ENCODE measurements around the gene VAMP1.
"Not testable (repeated sequence)": the region's sequence is repeated elsewhere in the genome, so short reads cannot be mapped to it uniquely, and the experiment has no call there.

The VAMP1 gene

GRCh38 chr12:6490673-6491072 is 20.2 kb upstream of the VAMP1 start:
- not testable (repeated sequence) for H3K9ac ChIP-seq (ENCODE audit: low read length); H3K36me3 ChIP-seq (ENCODE audit: control insufficient read depth, insufficient read depth, low read length, severe bottlenecking); H3K27me3 ChIP-seq (replicated peaks; ENCODE audit: control insufficient read depth, insufficient read depth, low read length); DNase-seq (ENCODE audit: low read depth); H3K4me3 ChIP-seq (ENCODE audit: low read length); H3K9me3 ChIP-seq (ENCODE audit: control insufficient read depth, low read length)
- H3K4me1 ChIP-seq (ENCODE audit: control insufficient read depth, insufficient read depth, low read length) = peaks cover 18% of the 10 kb centered on the region

- Histone ChIP-seq H3K9ac (ENCODE audit: low read length) (no peak overlapping the region), H3K4me1 (ENCODE audit: control insufficient read depth, insufficient read depth, low read length) (peaks cover 9% of the 10 kb centered on the region), H3K9me3 (ENCODE audit: control insufficient read depth, low read length) (no peaks in the 10 kb centered on the region), H3K4me3 (ENCODE audit: low read length) (no peak overlapping the region), H3K27me3 (replicated peaks; ENCODE audit: control insufficient read depth, insufficient read depth, low read length) (no peaks in the 10 kb centered on the region), H3K36me3 (ENCODE audit: control insufficient read depth, insufficient read depth, low read length, severe bottlenecking) (peaks cover 3% of the 10 kb centered on the region)
- no peak for DNase-seq (ENCODE audit: low read depth)
These were observed 19.0 kb upstream of the VAMP1 start for GRCh38 chr12:6489449-6489848.

GRCh38 chr12:6488240-6488639 is 17.8 kb upstream of the VAMP1 start:
- no peak overlapping the region for H3K9ac ChIP-seq (ENCODE audit: low read length)
- no peak for DNase-seq (ENCODE audit: low read depth)
- no peak overlapping the region for H3K4me3 ChIP-seq (ENCODE audit: low read length)
- no peaks in the 10 kb centered on the region for H3K27me3 ChIP-seq (replicated peaks; ENCODE audit: control insufficient read depth, insufficient read depth, low read length)
- H3K4me1 ChIP-seq (ENCODE audit: control insufficient read depth, insufficient read depth, low read length) = peaks cover 7% of the 10 kb centered on the region
- H3K36me3 ChIP-seq (ENCODE audit: control insufficient read depth, insufficient read depth, low read length, severe bottlenecking) = peaks cover 3% of the 10 kb centered on the region
- no peaks in the 10 kb centered on the region for H3K9me3 ChIP-seq (ENCODE audit: control insufficient read depth, low read length)

DNA sequence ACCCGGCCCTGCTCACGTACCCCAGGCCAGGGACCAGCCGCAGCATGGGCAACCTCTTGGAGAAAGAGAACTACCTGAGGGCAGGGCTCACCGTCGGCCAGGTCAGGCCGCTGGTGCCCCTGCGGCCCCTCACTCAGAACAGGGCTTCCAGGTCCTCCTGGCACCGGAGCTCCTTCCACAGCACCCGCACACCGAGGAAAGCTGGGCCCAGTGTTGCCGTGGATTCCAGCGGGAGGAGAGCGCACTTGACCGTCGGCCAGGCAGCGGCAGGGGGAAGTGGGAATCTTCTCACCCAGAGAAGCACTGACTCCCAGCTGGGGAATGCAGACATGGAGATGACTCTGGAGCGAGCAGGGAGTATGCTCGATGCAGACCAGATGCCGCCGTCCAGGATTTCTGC is 7.9 kb upstream of the VAMP1 start:
- no peak for DNase-seq (ENCODE audit: low read depth)
- no peaks in the 10 kb centered on the region for H3K36me3 ChIP-seq (ENCODE audit: control insufficient read depth, insufficient read depth, low read length, severe bottlenecking)
- H3K27me3 ChIP-seq (replicated peaks; ENCODE audit: control insufficient read depth, insufficient read depth, low read length) = no peaks in the 10 kb centered on the region
- peaks cover 8% of the 10 kb centered on the region for H3K4me1 ChIP-seq (ENCODE audit: control insufficient read depth, insufficient read depth, low read length)
- no peaks in the 10 kb centered on the region for H3K9me3 ChIP-seq (ENCODE audit: control insufficient read depth, low read length)
- H3K4me3 ChIP-seq (ENCODE audit: low read length) = no peak overlapping the region
- no peak overlapping the region for H3K9ac ChIP-seq (ENCODE audit: low read length)

- DNase-seq (ENCODE audit: low read depth); H3K4me1 ChIP-seq (ENCODE audit: control insufficient read depth, insufficient read depth, low read length); H3K9me3 ChIP-seq (ENCODE audit: control insufficient read depth, low read length); H3K9ac ChIP-seq (ENCODE audit: low read length); H3K4me3 ChIP-seq (ENCODE audit: low read length); H3K27me3 ChIP-seq (replicated peaks; ENCODE audit: control insufficient read depth, insufficient read depth, low read length); H3K36me3 ChIP-seq (ENCODE audit: control insufficient read depth, insufficient read depth, low read length, severe bottlenecking): not testable (repeated sequence)
These were observed 7.3 kb upstream of the VAMP1 start for GRCh38 chr12:6477601-6478377.

- no peaks in the 10 kb centered on the region for H3K36me3 ChIP-seq (ENCODE audit: control insufficient read depth, insufficient read depth, low read length, severe bottlenecking)
- H3K4me1 ChIP-seq (ENCODE audit: control insufficient read depth, insufficient read depth, low read length) = peaks cover 16% of the 10 kb centered on the region
- H3K4me3 ChIP-seq (ENCODE audit: low read length) = no peak overlapping the region
- no peaks in the 10 kb centered on the region for H3K9me3 ChIP-seq (ENCODE audit: control insufficient read depth, low read length)
- no peaks in the 10 kb centered on the region for H3K27me3 ChIP-seq (replicated peaks; ENCODE audit: control insufficient read depth, insufficient read depth, low read length)
- DNase-seq (ENCODE audit: low read depth) = peak; percentile 65
- H3K9ac ChIP-seq (ENCODE audit: low read length) = no peak overlapping the region
These were observed 6.0 kb upstream of the VAMP1 start for GRCh38 chr12:6476489-6476888.

DNA sequence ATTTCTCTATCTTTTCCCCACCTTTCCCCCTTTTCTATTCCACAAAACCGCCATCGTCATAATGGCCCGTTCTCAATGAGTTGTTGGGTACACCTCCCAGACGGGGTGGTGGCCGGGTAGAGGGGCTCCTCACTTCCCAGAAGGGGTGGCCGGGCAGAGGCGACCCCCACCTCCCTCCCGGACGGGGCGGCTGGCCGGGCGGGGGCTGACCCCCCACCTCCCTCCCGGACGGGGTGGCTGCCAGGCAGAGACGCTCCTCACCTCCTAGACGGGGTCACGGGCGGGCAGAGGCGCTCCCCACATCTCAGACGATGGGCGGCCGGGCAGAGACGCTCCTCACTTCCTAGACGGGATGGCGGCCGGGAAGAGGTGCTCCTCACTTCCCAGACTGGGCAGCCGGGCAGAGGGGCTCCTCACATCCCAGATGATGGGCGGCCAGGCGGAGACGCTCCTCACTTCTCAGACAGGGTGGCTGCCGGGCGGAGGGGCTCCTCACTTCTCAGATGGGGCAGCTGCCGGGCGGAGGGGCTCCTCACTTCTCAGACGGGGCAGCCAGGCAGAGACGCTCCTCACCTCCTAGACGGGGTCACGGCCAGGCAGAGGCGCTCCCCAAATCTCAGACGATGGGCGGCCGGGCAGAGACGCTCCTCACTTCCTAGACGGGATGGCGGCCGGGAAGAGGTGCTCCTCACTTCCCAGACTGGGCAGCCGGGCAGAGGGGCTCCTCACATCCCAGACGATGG is 4.9 kb upstream of the VAMP1 start:
- not testable (repeated sequence) for DNase-seq (ENCODE audit: low read depth); H3K4me3 ChIP-seq (ENCODE audit: low read length); H3K36me3 ChIP-seq (ENCODE audit: control insufficient read depth, insufficient read depth, low read length, severe bottlenecking); H3K27me3 ChIP-seq (replicated peaks; ENCODE audit: control insufficient read depth, insufficient read depth, low read length); H3K9ac ChIP-seq (ENCODE audit: low read length); H3K9me3 ChIP-seq (ENCODE audit: control insufficient read depth, low read length)
- H3K4me1 ChIP-seq (ENCODE audit: control insufficient read depth, insufficient read depth, low read length) = peaks cover 20% of the 10 kb centered on the region

- H3K9me3 ChIP-seq (ENCODE audit: control insufficient read depth, low read length) = no peaks in the 10 kb centered on the region
- no peak overlapping the region for H3K4me3 ChIP-seq (ENCODE audit: low read length)
- peaks cover 38% of the 10 kb centered on the region for H3K4me1 ChIP-seq (ENCODE audit: control insufficient read depth, insufficient read depth, low read length)
- no peaks in the 10 kb centered on the region for H3K27me3 ChIP-seq (replicated peaks; ENCODE audit: control insufficient read depth, insufficient read depth, low read length)
- DNase-seq (ENCODE audit: low read depth) = no peak
- no peaks in the 10 kb centered on the region for H3K36me3 ChIP-seq (ENCODE audit: control insufficient read depth, insufficient read depth, low read length, severe bottlenecking)
- peak overlapping the region; percentile 13 for H3K9ac ChIP-seq (ENCODE audit: low read length)
These were observed 2.0 kb upstream of the VAMP1 start for GRCh38 chr12:6472491-6472890.

DNA sequence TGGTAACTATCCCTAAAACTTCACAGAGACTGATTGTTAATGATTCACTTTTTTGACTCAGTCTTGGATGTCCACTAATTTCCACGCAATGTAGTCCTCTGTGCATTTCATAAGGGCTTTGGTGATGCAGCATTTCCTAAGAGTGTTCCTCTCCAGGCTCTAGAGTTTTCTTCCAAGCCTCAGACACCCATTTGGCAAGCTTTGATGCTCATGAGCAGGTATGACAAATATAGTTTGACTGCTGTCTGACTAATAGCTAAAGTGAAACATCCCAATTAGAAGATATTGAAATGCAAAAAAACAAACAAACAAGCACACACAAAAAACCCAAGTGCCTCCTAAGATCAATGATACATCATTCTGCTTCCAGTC is 1.5 kb upstream of the VAMP1 start:
- DNase-seq (ENCODE audit: low read depth) = peak; percentile 14
- H3K4me1 ChIP-seq (ENCODE audit: control insufficient read depth, insufficient read depth, low read length) = peaks cover 38% of the 10 kb centered on the region
- H3K9ac ChIP-seq (ENCODE audit: low read length) = peak overlapping the region; percentile 13
- H3K9me3 ChIP-seq (ENCODE audit: control insufficient read depth, low read length) = no peaks in the 10 kb centered on the region
- H3K36me3 ChIP-seq (ENCODE audit: control insufficient read depth, insufficient read depth, low read length, severe bottlenecking) = no peaks in the 10 kb centered on the region
- no peak overlapping the region for H3K4me3 ChIP-seq (ENCODE audit: low read length)
- no peaks in the 10 kb centered on the region for H3K27me3 ChIP-seq (replicated peaks; ENCODE audit: control insufficient read depth, insufficient read depth, low read length)

GRCh38 chr12:6469609-6470374 is 685 bp downstream of the VAMP1 start:
- Histone ChIP-seq H3K9ac (ENCODE audit: low read length) (peak overlapping the region; percentile 91), H3K36me3 (ENCODE audit: control insufficient read depth, insufficient read depth, low read length, severe bottlenecking) (peaks cover 16% of the 10 kb centered on the region), H3K9me3 (ENCODE audit: control insufficient read depth, low read length) (no peaks in the 10 kb centered on the region), H3K27me3 (replicated peaks; ENCODE audit: control insufficient read depth, insufficient read depth, low read length) (no peaks in the 10 kb centered on the region), H3K4me1 (ENCODE audit: control insufficient read depth, insufficient read depth, low read length) (peaks cover 33% of the 10 kb centered on the region), H3K4me3 (ENCODE audit: low read length) (peak overlapping the region; percentile 87)
- peak; percentile 21 for DNase-seq (ENCODE audit: low read depth)

GRCh38 chr12:6469092-6469491 is 1.4 kb downstream of the VAMP1 start:
- peak overlapping the region; percentile 91 for H3K9ac ChIP-seq (ENCODE audit: low read length)
- H3K4me3 ChIP-seq (ENCODE audit: low read length) = peak overlapping the region; percentile 87
- DNase-seq (ENCODE audit: low read depth) = no peak
- no peaks in the 10 kb centered on the region for H3K9me3 ChIP-seq (ENCODE audit: control insufficient read depth, low read length)
- H3K36me3 ChIP-seq (ENCODE audit: control insufficient read depth, insufficient read depth, low read length, severe bottlenecking) = peaks cover 23% of the 10 kb centered on the region
- H3K4me1 ChIP-seq (ENCODE audit: control insufficient read depth, insufficient read depth, low read length) = peaks cover 33% of the 10 kb centered on the region
- H3K27me3 ChIP-seq (replicated peaks; ENCODE audit: control insufficient read depth, insufficient read depth, low read length) = no peaks in the 10 kb centered on the region

Data from adipocyte (in vitro differentiated cells).